ENCODE measurements around the gene DNAJC12.

- no peak for TF ChIP-seq BACH2 (CRISPR knock-in tag; IDR thresholded peaks at IDR 0.05; ENCODE audit: borderline replicate concordance)
- no peak for TF ChIP-seq POU6F1 (CRISPR knock-in tag; IDR thresholded peaks at IDR 0.05; ENCODE audit: borderline replicate concordance, low read depth)
- TF ChIP-seq ZFP3 (CRISPR knock-in tag; IDR thresholded peaks at IDR 0.05): 0 out of 2 replicates have a peak, but pooled peaks have one; percentile 25
Measured at GRCh38 chr10:67783606-67784294, 54.2 kb downstream of the DNAJC12 start.

Data from SK-N-SH treated with all-trans-retinoic acid at 6 μM for 48 hours (cell line).